Hepatocyte (in vitro differentiated cells): ENCODE results near the gene GCC1. TPM values are rescaled to one million over a fixed set of nuclear protein-coding genes. Genes with fewer than 3 reads are reported as not detected.
A peak's percentile ranks its signal among the peaks of the same experiment; 100 is the strongest.

Experiments used
- DNase-seq: peaks from one replicate; pipeline ENCODE4 v3.0.0-alpha.2; 2016; ENCODE audit warnings: low spot score
- H2AFZ ChIP-seq: fragments of 200-600 bp; sonication (generic); 2 replicates; pipeline ENCODE4 v1.6.0; 2016; ENCODE audit warnings: antibody characterized with exemption, mild to moderate bottlenecking
- H3K27ac ChIP-seq: fragments of 200-600 bp; sonication (generic); 2 replicates; pipeline ENCODE4 v1.5.1; 2016; ENCODE audit warnings: mild to moderate bottlenecking
- H3K27me3 ChIP-seq: fragments of 200-600 bp; sonication (generic); 2 replicates; pipeline ENCODE4 v1.6.1; 2016
- H3K36me3 ChIP-seq: fragments of 200-600 bp; sonication (generic); replicated peaks from 2 replicates; pipeline ENCODE4 v1.5.1; 2016; ENCODE audit warnings: low read depth; ENCODE audit not compliant: insufficient read depth
- H3K4me1 ChIP-seq: fragments of 200-600 bp; sonication (generic); 2 replicates; pipeline ENCODE4 v1.5.1; 2016; ENCODE audit warnings: mild to moderate bottlenecking, moderate library complexity; ENCODE audit not compliant: insufficient read depth
- H3K4me2 ChIP-seq: fragments of 200-600 bp; sonication (generic); 2 replicates; pipeline ENCODE4 v1.6.0; 2016
- H3K4me3 ChIP-seq: fragments of 200-600 bp; sonication (generic); 2 replicates; pipeline ENCODE4 v1.5.1; 2016; ENCODE audit warnings: mild to moderate bottlenecking
- H3K79me2 ChIP-seq: fragments of 200-600 bp; sonication (generic); 2 replicates; pipeline ENCODE4 v1.6.0; 2017; ENCODE audit warnings: mild to moderate bottlenecking
- H3K9me2 ChIP-seq: fragments of 200-600 bp; sonication (generic); replicated peaks from 2 replicates; pipeline ENCODE4 v1.6.0; 2017; ENCODE audit warnings: mild to moderate bottlenecking; ENCODE audit not compliant: insufficient read depth
- H3K9me3 ChIP-seq: fragments of 200-600 bp; sonication (generic); 2 replicates; pipeline ENCODE4 v1.5.1; 2016; ENCODE audit warnings: low read depth, mild to moderate bottlenecking
- H4K20me1 ChIP-seq: fragments of 200-600 bp; sonication (generic); 2 replicates; pipeline ENCODE4 v1.6.0; 2016; ENCODE audit warnings: mild to moderate bottlenecking; ENCODE audit not compliant: insufficient read depth, poor library complexity, severe bottlenecking
- CTCF ChIP-seq: fragments of 200-600 bp; sonication (generic); IDR thresholded peaks from 2 replicates; pipeline ENCODE4 v1.5.1; 2016; ENCODE audit warnings: antibody characterized with exemption, mild to moderate bottlenecking; ENCODE audit not compliant: poor library complexity
- EZH2 ChIP-seq: fragments of 200-600 bp; sonication (generic); IDR thresholded peaks from 2 replicates; pipeline ENCODE4 v1.6.1; 2016; ENCODE audit warnings: antibody characterized with exemption, mild to moderate bottlenecking, borderline replicate concordance
- EZH2phosphoT487 ChIP-seq: fragments of 200-600 bp; sonication (generic); IDR thresholded peaks from one replicate; pipeline ENCODE4 v1.6.1; 2018; ENCODE audit warnings: antibody characterized with exemption, mild to moderate bottlenecking, low read depth, moderate library complexity; ENCODE audit not compliant: unreplicated experiment, severe bottlenecking
- WGBS: methylation state at CpG from one replicate; pipeline ENCODE4 v1.1.6; 2016; ENCODE audit warnings: low lambda C conversion rate; ENCODE audit errors: missing lambda C conversion rate; 5-methylcytosine and 5-hydroxymethylcytosine counted together
- polyA plus RNA-seq: library from polyadenylated mRNA; unstranded; fragments of >200 nt; fragmentation: Nextera tagmentation; extraction: Ambion mirVana; gene quantifications from 2 replicates; pipeline ENCODE4 v1.2.1, GENCODE V29; 2016
- total RNA-seq: library from RNA; depleted of rRNA; stranded (reverse); fragments of >200 nt; gene quantifications from 2 replicates; pipeline ENCODE4 v1.2.3, GENCODE V29; 2014

The GCC1 gene
- total and polyA plus RNA-seq, 2 experiments from 2014 or later: 13.0 to 15.4 TPM

- H3K79me2 ChIP-seq: peaks cover 53% of the 10 kb centered on the region
- H3K9me2 ChIP-seq: no peaks in the 10 kb centered on the region
Observed at GRCh38 chr7:127586346-127586745, 950 bp upstream of the GCC1 start.

GRCh38 chr7:127584648-127585043, 750 bp downstream of the GCC1 start:
- Histone ChIP-seq H3K4me2 (peak overlapping the region; percentile 96), H3K27me3 (no peaks in the 10 kb centered on the region), H3K9me3 (no peaks in the 10 kb centered on the region), H3K9me2 (no peaks in the 10 kb centered on the region), H2AFZ (peak overlapping the region; percentile 77), H3K36me3 (no peaks in the 10 kb centered on the region), H3K79me2 (peaks cover 60% of the 10 kb centered on the region), H3K4me3 (peak overlapping the region; percentile 54), H3K27ac (peak overlapping the region; percentile 92), H4K20me1 (peaks cover 24% of the 10 kb centered on the region), H3K4me1 (peaks cover 24% of the 10 kb centered on the region)
- WGBS: 56% methylated on average over 12 of the region's 12 CpGs
- no peak for DNase-seq
- TF ChIP-seq CTCF: no peak

More at GRCh38 chr7:127586346-127586745, 950 bp upstream of the GCC1 start:
- 81% methylated on average over 2 of the region's 2 CpGs for WGBS
- no peak for DNase-seq
- Histone ChIP-seq H2AFZ (no peak overlapping the region), H3K9me3 (no peaks in the 10 kb centered on the region), H3K27me3 (no peaks in the 10 kb centered on the region), H3K4me2 (no peak overlapping the region), H3K36me3 (no peaks in the 10 kb centered on the region), H4K20me1 (peaks cover 20% of the 10 kb centered on the region), H3K4me1 (peaks cover 25% of the 10 kb centered on the region), H3K27ac (no peak overlapping the region), H3K4me3 (no peak overlapping the region)
- TF ChIP-seq CTCF: no peak
- TF ChIP-seq EZH2: no peak
- TF ChIP-seq EZH2phosphoT487: no peak

GRCh38 chr7:127582361-127582760, 3.0 kb downstream of the GCC1 start:
- H3K36me3 ChIP-seq: no peaks in the 10 kb centered on the region
- peaks cover 17% of the 10 kb centered on the region for H3K4me1 ChIP-seq
- peaks cover 49% of the 10 kb centered on the region for H3K79me2 ChIP-seq
- no peak for DNase-seq
- H3K4me2 ChIP-seq: no peak overlapping the region
- H2AFZ ChIP-seq: no peak overlapping the region
- H3K27ac ChIP-seq: no peak overlapping the region
- 90% methylated on average over 14 of the region's 14 CpGs for WGBS
- H4K20me1 ChIP-seq: peaks cover 17% of the 10 kb centered on the region
- H3K9me3 ChIP-seq: no peaks in the 10 kb centered on the region
- no peaks in the 10 kb centered on the region for H3K27me3 ChIP-seq
- no peaks in the 10 kb centered on the region for H3K9me2 ChIP-seq
- no peak for TF ChIP-seq EZH2phosphoT487
- TF ChIP-seq CTCF: no peak
- TF ChIP-seq EZH2: no peak
- H3K4me3 ChIP-seq: no peak overlapping the region

- TF ChIP-seq EZH2 (no peak), EZH2phosphoT487 (no peak), CTCF (no peak)
- H3K9me2 ChIP-seq: no peaks in the 10 kb centered on the region
- no peak overlapping the region for H3K4me2 ChIP-seq
- no peak overlapping the region for H3K4me3 ChIP-seq
- no peaks in the 10 kb centered on the region for H3K9me3 ChIP-seq
- H3K36me3 ChIP-seq: no peaks in the 10 kb centered on the region
- WGBS: 100% methylated on average over 1 of the region's 1 CpG
- DNase-seq: no peak
- H3K27ac ChIP-seq: no peak overlapping the region
- H2AFZ ChIP-seq: no peak overlapping the region
- no peaks in the 10 kb centered on the region for H3K27me3 ChIP-seq
- H3K4me1 ChIP-seq: peaks cover 17% of the 10 kb centered on the region
- H4K20me1 ChIP-seq: peaks cover 17% of the 10 kb centered on the region
- H3K79me2 ChIP-seq: peaks cover 49% of the 10 kb centered on the region
Observed at GRCh38 chr7:127581716-127582115, 3.7 kb downstream of the GCC1 start.
